HG03342 (cell line): ENCODE data around the gene NFATC2.
"Not testable (repeated sequence)": the region's sequence is repeated elsewhere in the genome, so short reads cannot be mapped to it uniquely, and the experiment has no call there.

Experiments
- ATAC-seq: cut with Tn5 transposase; IDR thresholded peaks from one replicate; pipeline ENCODE4 v1.9.1; 2021; ENCODE audit warnings: mild to moderate bottlenecking, moderate library complexity; ENCODE audit not compliant: unreplicated experiment

NFATC2 gene

DNA sequence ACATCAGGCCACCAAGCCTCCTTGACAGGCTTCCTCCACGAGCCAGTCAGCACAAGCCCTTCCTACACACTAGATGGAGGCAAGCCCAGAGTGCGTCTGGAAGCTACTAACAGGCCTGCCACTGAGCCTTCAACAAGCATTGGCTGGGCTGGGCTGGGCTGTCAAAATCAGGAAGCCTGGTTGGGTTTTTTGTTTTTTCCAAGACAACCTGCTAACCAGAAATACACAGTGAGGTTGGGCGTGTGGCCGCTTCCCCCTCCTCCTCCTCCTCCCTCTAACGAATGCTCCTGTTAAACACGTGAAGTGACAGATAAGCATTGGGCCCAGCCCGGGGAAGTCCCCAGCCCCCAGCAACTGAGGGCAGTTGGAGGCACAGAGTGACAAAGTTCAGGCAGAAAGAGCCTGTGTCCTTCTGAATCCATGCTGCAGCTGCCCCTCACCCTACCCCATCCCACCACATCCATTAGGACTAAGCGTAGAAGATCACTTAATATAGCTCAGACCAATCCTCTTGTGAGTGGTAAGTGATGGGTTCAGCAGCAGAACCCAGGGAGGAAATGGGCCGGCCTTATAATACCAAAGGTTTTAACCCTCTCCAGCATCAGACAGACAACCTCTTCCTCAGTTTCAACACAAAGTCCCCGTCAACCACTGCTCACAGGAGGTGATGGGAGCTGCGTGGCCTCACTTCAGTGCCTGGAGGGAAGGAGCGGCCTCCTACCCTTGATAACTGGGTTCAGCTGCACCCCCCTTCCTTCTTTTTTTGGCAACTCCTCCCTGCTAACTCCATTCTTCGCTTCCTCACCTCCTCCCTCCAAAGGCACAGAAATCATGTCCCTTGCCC lies 1.1 kb downstream of the NFATC2 start:
- ATAC-seq = peak; percentile 43

DNA sequence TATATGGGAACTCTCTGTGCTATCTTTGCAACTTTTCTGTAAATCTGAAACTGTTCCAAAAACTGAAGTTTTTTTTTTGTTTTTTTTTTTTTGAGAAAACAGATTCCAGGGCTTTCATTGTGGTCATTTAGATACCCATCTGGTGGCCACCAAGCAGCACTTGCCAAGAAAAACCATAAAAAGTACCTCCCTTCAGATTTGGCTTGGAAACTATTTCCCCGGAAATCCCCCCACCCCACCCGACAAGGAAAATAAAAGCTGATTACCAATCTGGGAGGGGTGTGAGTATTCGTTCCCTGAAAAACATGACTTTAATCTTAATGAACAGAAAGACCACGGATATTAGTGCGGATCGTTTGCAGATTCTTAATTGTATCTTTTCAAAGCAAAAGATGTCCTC lies 1.9 kb downstream of the NFATC2 start:
- no peak for ATAC-seq

DNA sequence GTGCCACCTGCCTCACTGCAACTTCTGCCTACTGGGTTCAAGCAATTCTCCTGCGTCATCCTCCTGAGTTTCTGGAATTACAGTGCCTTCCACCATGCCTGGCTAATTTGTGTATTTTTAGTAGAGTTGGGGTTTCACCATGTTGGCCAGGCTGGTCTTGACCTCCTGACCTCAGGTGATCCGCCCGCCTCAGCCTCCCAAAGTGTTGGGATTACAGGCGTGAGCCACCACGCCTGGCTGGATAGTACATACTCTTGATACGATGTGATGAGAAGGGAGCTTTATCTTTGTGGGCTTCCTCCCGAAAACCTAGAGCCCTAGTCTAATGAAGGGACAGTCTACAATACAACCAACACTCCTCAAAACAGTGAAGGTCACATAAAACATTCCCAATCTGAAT lies 2.4 kb downstream of the NFATC2 start:
- not testable (repeated sequence) for ATAC-seq

DNA sequence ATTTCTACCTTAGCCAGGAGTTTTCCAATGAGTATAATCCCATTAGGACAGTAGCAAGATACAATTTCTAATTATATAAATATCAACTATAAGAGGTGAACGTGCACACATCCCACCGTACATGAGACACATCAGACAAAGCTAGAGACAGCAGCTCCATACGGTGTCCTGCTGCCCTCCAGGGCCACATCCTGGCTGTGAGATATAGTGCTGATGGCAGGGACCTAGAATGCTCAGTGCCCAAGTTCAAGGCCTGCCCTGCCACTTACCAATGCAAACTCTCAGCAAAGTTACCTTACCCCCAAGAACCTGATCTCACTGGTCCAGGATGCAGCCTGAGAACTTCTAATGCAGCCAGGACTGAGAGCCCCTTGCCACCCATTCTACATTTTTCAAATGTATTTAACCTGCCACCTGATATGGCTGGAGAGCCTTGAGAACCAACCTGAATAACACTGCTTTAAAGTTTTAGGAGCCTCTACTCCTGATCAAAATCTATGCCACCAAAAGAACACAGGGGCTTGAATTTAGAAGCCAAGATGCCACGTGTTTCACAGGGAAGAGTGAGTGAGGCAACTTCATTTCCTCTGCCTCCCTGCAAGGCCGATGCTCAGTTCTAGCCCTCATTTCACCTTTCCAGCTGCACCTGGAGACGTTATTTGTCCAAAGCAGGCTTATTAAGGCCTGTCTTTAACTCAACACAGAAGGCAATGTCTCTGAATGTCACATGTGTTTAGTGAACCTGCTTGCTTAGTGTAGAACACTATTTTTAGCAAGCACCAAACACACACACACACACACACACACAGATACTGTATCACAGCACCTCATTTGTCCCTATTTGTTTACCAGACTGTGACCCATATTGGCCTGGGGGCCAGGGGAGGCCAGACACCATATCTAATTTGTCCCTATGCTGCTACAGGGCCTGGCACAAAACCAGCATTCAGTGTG lies 6.1 kb downstream of the NFATC2 start:
- no peak for ATAC-seq

DNA sequence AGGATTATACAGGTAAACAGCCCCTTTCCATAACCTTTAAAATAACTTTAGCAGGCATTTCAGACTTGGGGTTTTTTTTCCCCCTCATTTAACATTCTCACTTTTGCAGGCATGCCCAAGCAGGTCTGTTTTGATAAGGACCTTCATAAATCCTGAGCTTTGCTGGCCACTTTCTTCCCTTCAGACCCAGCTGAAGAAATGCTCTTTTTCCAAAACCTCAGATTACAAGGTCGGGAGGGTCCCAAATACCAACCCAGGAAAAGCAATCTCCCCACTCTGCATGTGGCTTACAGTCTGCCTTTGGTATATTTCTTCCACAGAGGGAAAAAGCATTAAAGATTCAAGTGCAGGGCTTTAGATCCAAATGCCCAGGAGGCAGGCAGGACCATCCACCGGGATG lies 6.8 kb downstream of the NFATC2 start:
- no peak for ATAC-seq

DNA sequence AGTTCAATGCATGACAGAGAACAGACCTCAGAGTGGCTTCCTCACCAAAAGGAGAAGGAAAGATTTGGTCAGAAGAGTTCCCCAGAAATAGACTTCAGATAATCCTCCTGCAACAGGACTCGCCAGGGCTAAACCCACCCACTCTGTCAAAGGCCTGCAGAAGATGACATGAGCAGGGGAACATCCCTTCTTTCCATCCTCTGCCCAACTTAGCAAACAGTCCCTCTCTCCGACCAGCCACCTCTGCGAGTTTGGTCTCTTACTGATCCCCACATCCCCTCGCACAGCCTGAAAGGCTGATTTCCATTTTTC lies 7.5 kb downstream of the NFATC2 start:
- no peak for ATAC-seq

DNA sequence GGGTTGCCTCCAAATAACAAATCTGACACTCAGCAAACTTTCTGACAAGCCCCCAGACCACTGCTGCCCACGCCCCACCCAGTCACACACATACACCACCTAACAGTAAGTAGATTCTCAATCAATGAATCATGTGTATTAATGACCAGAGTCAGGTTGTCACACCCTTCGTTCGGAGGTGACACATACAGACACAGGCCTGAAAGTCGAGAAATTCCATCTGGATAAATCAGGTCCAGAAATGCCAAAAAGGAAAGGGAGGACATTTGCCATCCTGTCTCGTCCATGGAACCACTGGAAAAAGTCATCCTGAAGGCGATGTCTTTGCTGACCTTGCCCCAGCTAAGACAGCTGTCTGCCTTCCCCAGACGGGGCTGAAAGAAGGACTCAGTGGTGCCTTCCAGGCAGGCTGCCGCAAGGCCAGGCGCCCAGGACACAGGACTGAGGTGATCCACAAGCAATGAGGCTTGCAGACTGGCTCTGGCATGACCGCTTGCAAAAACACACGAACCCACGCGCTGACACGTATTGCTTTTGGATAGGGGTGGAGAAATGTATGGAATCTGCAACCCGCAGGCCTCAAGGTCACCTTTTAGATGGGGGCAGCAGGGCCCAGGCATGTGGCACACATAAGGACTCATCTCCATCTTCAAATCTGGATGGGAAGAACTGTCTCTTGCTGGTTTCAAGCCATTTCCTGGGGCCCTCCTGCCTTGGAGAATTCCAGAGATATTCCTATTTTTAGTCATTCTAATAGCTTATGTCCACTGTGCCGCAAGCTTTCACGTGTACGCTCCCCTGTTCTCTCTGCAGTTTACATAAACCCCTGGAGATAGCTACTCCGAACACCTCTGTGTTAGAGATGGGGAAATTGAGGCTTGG lies 9.0 kb downstream of the NFATC2 start:
- ATAC-seq = no peak

DNA sequence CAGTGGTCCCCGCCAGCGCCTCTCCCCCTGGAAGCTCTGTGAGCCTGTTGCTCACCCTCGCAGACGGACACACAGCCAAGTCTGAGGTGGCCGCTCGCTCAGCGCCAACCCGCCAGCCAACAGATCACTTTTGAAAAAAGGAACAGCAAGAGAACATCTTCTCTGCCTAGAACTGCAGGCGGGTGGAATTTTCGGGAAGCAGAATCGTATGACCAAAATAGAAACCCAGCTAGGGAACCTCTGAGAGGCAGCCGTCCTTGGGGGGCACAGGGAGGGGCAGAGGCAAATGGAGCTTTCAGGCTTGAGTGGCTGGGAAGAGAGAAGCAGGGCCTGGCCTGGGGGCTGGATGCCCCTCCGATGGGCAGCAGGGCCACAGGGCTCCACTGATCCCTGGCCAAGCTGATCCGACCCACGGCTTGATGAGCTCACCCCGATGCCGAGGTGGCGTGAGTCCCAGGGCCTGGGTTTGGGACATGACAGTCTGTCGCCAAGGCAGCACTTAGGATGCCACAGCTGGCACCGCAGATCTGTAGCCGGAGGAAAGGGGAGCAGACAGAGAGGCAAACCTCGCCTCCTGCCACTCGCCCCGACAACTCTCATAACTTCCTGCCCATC lies 9.8 kb downstream of the NFATC2 start:
- no peak for ATAC-seq

DNA sequence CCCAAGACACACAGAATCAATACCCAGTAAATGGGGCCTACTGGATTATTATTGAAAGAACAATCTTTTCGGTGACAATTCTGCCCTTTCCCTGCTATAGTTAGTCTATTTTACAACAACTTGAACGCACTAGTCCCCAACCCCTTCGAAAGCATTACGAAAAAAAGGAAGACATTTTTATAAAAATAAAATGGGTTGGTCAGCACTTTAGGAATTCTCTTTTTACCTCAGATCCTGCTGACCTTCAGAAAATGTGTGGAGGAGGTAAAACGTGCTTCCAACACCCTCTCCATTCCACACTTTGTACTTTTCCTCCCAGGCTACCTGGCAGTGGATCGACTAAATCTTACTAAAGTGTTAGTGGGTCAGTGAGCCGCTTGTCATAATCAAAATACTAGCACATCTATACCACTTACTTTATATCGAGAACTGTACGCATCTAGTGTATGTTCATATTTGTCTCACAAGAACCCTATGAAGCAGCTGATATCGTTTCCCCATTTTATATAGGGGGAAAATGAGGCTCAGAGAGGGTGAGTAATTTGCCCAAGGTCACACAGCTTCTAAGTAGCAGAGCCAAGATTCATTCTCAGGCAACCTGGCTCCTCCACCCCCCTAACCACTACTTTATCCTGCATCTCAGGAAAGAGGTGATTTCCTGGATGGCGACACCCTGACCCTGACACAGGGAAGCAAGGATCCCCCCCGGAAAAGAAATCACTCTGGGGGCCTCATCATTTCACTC lies 10.6 kb downstream of the NFATC2 start:
- no peak for ATAC-seq

DNA sequence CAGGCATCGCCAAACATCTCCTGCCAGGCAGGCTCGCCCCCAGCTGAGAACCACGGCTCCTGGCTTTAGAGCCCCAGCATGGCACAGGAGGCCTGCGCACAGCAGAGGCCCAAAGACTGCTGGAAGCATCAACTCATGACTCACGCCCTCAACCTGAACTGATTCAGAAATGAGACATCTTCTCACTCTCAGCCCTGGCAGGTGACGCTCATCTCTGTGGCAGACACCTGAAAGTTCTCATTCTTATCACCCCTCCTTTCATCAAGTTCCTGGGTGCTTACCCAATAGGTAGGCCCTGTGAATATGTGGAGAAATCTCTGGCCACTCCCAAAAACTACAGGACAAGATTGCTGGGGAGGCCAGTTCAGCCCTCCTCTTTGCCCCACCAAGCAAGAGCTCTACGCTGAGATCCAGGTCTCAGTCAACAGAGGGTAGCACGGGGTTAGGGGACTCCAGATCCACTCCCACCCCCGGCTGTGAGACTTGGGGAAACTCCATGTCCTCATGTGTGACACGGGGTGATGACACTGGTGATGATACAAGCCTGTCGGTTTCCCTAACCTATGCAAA lies 11.3 kb downstream of the NFATC2 start:
- ATAC-seq = peak; percentile 65

DNA sequence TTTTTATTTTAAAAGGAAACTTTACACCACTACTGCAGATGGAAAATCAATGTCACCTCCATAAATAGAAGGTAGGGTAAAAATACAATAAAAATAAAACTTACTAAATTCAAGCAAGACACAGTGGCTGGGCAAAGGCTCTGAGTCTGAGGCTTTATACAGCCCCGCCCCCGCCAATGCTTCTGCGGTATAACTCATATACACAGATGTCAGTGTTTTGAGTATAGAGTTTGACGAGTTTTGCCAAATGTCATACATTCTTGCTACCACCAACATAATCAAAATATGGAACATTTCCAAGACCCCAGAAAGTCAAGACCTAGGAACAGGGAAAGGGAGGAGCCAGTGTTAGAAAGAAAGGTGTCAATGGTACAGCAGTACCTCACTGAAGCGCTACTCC lies 12.8 kb downstream of the NFATC2 start:
- no peak for ATAC-seq

DNA sequence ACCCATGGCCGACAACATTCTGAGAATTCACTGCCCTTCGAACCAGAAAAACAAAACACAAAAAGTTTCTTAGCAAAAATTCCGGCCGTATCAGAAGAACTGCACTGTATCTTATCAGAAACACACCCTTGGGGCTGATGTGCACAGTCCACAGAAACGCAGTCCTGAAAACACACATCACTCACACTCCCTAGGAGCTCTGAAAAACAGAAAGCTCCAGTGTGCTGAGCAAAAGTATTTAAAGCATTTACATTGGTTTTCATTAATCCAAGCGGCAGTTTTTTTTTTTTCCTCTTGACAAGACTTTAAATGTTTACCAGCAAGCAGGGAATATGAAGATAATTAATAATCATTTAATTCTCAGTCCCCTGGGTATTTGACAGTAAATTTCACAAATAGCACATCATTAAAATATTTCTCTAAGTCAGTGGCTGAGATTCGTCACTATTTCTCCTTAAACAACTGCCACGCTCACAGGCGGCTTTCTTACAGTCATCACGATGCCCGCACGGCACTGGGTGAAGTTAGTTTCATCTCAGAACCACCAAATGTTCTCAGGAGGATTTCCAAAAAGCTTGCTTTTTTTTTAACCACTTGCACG lies 13.3 kb downstream of the NFATC2 start:
- ATAC-seq = no peak

DNA sequence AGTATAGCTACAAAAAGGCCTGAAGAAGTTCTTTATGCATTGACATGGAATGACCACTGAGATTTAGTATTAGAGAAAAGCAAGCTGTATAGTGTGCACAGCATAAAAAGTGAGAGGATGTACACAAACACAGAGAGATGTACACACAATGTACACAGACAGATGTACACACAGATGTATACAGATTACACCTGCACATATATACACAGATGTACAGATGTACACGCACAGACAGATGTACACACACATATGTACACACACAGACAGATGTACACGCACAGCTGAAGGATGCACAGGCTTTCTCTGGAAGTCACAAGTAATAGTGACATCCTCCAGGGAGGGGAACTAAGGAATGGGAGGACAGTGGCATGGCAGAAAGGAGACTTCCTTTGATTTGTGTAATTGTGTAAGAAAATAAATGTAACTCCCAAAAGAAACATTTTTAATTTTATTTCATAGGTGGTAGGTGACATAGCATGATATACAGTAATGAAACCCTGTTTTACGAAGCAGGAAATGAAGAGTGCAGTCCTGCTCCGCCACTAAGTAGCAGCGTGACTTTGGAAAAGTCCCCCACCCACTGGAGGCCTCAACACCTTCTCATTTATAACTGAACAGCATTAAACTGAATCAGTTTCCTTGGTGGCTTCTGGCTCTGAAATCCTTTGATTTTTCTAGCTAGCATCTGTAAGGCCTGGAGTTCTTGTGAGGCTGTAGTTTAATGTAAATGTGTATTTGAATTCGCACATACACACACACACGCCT lies 14.1 kb downstream of the NFATC2 start:
- ATAC-seq = no peak

DNA sequence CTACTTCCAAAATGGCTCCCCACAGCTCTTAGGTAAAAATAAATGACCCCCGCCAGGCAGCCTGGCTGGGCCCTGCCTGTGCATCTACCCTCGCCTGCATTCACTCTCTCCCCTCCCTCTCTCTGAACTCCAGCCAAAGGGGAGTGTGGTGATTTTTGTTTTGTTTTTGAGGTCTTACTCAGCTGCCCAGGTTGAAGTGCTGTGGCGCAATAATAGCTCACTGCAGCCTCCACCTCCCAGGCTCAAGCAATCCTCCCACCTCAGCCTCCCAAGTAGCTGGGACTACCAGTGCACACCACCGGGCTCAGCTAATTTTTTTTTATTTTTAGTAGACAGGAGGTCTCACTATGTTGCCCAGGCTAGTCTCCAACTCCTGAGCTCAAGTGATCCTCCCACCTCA lies 15.8 kb downstream of the NFATC2 start:
- no peak for ATAC-seq

DNA sequence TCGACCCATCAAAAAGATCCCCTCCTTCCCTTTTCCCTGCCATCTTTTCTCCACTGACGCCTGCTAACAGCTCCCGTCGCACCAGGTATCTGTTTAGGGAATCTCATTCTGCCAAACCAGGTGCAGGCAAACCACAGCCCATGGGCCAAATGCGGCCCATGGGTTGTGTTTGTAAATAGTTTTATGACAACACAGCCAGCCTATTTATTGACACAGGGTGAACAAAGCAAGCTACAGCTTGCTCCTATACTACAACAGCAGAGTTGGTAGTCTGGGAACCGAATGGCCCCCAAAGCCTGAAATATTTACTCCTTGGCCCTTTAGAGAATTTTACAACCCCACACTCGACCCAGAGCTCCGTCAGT lies 16.4 kb downstream of the NFATC2 start:
- ATAC-seq = no peak

DNA sequence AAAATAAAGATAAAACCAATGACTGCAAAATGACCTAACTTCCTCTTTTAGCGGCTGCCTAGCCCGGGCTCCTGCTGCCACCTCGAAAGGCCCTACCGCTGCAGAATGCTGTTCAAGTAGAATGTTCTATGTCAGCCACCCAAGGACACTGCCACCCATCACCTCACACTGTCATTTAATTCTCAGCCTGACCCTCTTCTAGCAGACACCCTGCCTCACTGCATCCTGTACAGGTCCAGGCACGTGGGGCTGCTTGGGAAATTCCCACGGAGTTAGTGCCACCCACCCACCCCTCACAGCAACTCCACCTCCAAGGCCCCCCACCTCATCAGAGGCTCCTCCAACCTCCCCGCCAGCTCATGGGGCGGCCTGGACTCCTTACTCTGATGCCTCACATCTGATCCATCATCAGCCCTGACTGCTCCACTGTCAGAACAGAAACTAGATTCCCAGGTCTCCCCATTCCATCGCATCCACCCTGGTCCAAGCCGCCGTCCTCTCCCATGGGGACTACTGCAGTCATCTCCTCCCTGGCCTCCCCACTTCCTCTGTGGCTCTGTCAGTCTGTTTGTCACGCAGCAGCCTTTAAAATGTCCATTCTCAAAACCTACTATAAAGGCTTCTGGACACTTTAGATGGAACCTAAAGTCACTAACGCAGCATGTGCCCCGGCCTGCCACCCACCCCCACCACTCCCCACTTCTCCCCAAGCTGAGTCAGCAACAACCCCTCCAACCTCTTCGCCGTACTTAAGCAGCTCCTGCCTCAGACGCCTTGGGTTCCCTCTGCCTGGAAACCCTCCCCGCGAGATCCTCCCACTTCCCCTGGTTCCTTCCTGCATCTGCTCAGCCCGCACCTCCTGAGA lies 17.0 kb downstream of the NFATC2 start:
- no peak for ATAC-seq

DNA sequence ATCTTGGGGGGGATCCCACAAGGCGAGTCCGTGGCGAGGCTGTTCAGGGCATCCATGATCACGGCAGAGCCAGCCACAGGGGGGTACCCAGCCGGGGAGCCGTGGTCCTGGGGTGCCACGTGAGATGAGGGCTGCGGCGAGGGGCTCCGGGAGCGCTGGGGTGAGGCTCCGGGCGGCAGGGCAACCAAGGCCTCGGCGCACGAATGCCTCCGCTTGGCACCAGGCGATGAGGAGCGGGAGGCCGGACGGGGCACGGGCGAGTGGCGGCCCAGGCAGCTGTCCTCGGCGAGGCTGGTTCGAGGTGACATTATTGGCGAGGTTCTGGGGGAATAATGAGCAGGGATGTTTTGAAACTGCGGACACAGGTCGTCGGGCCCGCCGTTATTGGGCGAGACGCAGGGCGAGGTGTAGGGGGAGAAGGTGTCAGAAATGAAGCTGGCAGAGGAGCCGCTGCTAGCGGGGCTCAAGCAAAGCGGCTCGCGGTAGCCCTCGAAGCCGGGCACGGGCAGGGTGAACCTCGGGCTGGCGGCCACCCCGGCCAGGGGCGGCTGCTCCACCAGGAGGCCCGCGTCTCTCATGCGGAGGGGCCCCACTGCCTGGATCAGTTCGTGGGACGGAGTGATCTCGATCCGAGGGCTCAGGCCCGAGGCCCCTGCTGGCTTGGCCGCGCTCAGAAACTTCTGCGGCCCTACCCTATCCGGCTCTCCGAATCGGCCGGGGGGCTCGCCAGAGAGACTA lies 19.1 kb downstream of the NFATC2 start:
- ATAC-seq = no peak
